Activated CD8-positive, alpha-beta T cell treated with anti-CD3 and anti-CD28 coated beads, Interleukin-2, amount 10 ng/mL, durations not matched to agents 7 days and 5 days (primary cell): ENCODE data around the gene STPG2. TPM values are rescaled to one million over a fixed set of nuclear protein-coding genes. Genes with fewer than 3 reads are reported as not detected.
"Not testable (repeated sequence)": the region's sequence is repeated elsewhere in the genome, so short reads cannot be mapped to it uniquely, and the experiment has no call there.

ENCODE experiments used
- ATAC-seq: fragments of 150-1000 bp; cut with Tn5 transposase; one replicate; pipeline ENCODE4 v1.10.0; 2021; ENCODE audit warnings: moderate library complexity
- CTCF ChIA-PET: fragments of 350-600 bp; sonication (Branson Sonifier 250); formaldehyde crosslinking; loops from one replicate; lab custom pipeline; 2021; ENCODE audit warnings: antibody characterized with exemption; lab: Charles Lee
- POLR2A ChIA-PET: fragments of 350-600 bp; sonication (Branson Sonifier 250); formaldehyde crosslinking; loops from one replicate; lab custom pipeline; 2021; ENCODE audit warnings: antibody characterized with exemption; lab: Charles Lee
- DNase-seq: peaks from one replicate; pipeline ENCODE4 v3.0.0-alpha.2; 2020
- H3K27ac Mint-ChIP-seq: one replicate; pipeline ENCODE4 v1.8.0; 2021; ENCODE audit warnings: mild to moderate bottlenecking, mixed read lengths
- H3K27me3 Mint-ChIP-seq: one replicate; pipeline ENCODE4 v1.8.0; 2021; ENCODE audit warnings: low read depth, mixed read lengths
- H3K36me3 Mint-ChIP-seq: one replicate; pipeline ENCODE4 v1.8.0; 2021; ENCODE audit warnings: low read depth, mixed read lengths
- H3K4me1 Mint-ChIP-seq: one replicate; pipeline ENCODE4 v1.8.0; 2021; ENCODE audit warnings: low read depth, mixed read lengths
- H3K4me3 Mint-ChIP-seq: one replicate; pipeline ENCODE4 v1.8.0; 2021; ENCODE audit warnings: mild to moderate bottlenecking, mixed read lengths
- H3K9me3 Mint-ChIP-seq: one replicate; pipeline ENCODE4 v1.8.0; 2022; ENCODE audit warnings: mixed read lengths; ENCODE audit not compliant: insufficient read depth
- total RNA-seq, 2 experiments: library from RNA; stranded (reverse); gene quantifications; one replicate each; pipeline ENCODE4 v1.2.3, GENCODE V29; 2021

The STPG2 gene
- total RNA-seq, 2 experiments from 2014 or later = not detected

- POLR2A ChIA-PET = no interaction called here
- DNase-seq = no peak
- Mint-ChIP-seq H3K4me3 (no peak overlapping the region), H3K36me3 (no peaks in the 10 kb centered on the region), H3K9me3 (no peaks in the 10 kb centered on the region), H3K4me1 (no peaks in the 10 kb centered on the region), H3K27me3 (no peaks in the 10 kb centered on the region), H3K27ac (no peak overlapping the region)
- CTCF ChIA-PET = no interaction called here
- no peak for ATAC-seq
Observed at GRCh38 chr4:97917115-97917514, 226.2 kb downstream of the STPG2 start.

- Mint-ChIP-seq H3K9me3 (peaks cover 7% of the 10 kb centered on the region), H3K27me3 (no peaks in the 10 kb centered on the region), H3K27ac (no peak overlapping the region), H3K36me3 (no peaks in the 10 kb centered on the region), H3K4me3 (no peak overlapping the region), H3K4me1 (no peaks in the 10 kb centered on the region)
- POLR2A ChIA-PET = no interaction called here
- no peak for DNase-seq
- CTCF ChIA-PET = no interaction called here
- no peak for ATAC-seq
Observed at GRCh38 chr4:97912156-97912555, 231.1 kb downstream of the STPG2 start.

- Mint-ChIP-seq H3K27me3 (no peaks in the 10 kb centered on the region), H3K9me3 (peaks cover 7% of the 10 kb centered on the region), H3K27ac (no peak overlapping the region), H3K4me3 (no peak overlapping the region), H3K4me1 (no peaks in the 10 kb centered on the region), H3K36me3 (no peaks in the 10 kb centered on the region)
- no peak for DNase-seq
- POLR2A ChIA-PET = no interaction called here
- no peak for ATAC-seq
- CTCF ChIA-PET = no interaction called here
Observed at GRCh38 chr4:97911236-97911906, 231.9 kb downstream of the STPG2 start.

GRCh38 chr4:97910005-97910404, 233.3 kb downstream of the STPG2 start:
- no peak for ATAC-seq
- Mint-ChIP-seq H3K36me3 (no peaks in the 10 kb centered on the region), H3K4me1 (no peaks in the 10 kb centered on the region), H3K9me3 (peaks cover 12% of the 10 kb centered on the region), H3K4me3 (no peak overlapping the region), H3K27ac (no peak overlapping the region), H3K27me3 (no peaks in the 10 kb centered on the region)
- CTCF ChIA-PET = no interaction called here
- POLR2A ChIA-PET = no interaction called here
- no peak for DNase-seq

GRCh38 chr4:97903436-97904189, 239.7 kb downstream of the STPG2 start:
- POLR2A ChIA-PET, H3K27ac Mint-ChIP-seq, ATAC-seq, H3K36me3 Mint-ChIP-seq, CTCF ChIA-PET, DNase-seq, H3K4me3 Mint-ChIP-seq, H3K27me3 Mint-ChIP-seq, H3K4me1 Mint-ChIP-seq: not testable (repeated sequence)
- peaks cover 12% of the 10 kb centered on the region for H3K9me3 Mint-ChIP-seq

- Mint-ChIP-seq H3K4me1 (no peaks in the 10 kb centered on the region), H3K9me3 (peaks cover 8% of the 10 kb centered on the region), H3K4me3 (no peak overlapping the region), H3K36me3 (no peaks in the 10 kb centered on the region), H3K27me3 (no peaks in the 10 kb centered on the region), H3K27ac (no peak overlapping the region)
- POLR2A ChIA-PET = no interaction called here
- ATAC-seq (no peak), DNase-seq (no peak)
- CTCF ChIA-PET = no interaction called here
Observed at GRCh38 chr4:97900229-97900628, 243.0 kb downstream of the STPG2 start.

- H3K27ac Mint-ChIP-seq = no peak overlapping the region
- ATAC-seq = no peak
- ChIA-PET POLR2A (no interaction called here), CTCF (no interaction called here)
- no peaks in the 10 kb centered on the region for H3K36me3 Mint-ChIP-seq
- no peak for DNase-seq
- no peak overlapping the region for H3K4me3 Mint-ChIP-seq
- no peaks in the 10 kb centered on the region for H3K9me3 Mint-ChIP-seq
- H3K4me1 Mint-ChIP-seq = no peaks in the 10 kb centered on the region
- H3K27me3 Mint-ChIP-seq = no peaks in the 10 kb centered on the region
Observed at GRCh38 chr4:97892592-97893266, 250.5 kb downstream of the STPG2 start.

- Mint-ChIP-seq H3K27ac (no peak overlapping the region), H3K4me1 (no peaks in the 10 kb centered on the region), H3K4me3 (no peak overlapping the region), H3K36me3 (no peaks in the 10 kb centered on the region), H3K9me3 (no peaks in the 10 kb centered on the region), H3K27me3 (no peaks in the 10 kb centered on the region)
- ATAC-seq (no peak), DNase-seq (no peak)
- POLR2A ChIA-PET = no interaction called here
- CTCF ChIA-PET = no interaction called here
Observed at GRCh38 chr4:97879942-97880341, 263.3 kb downstream of the STPG2 start.

- no peak for DNase-seq
- H3K4me3 Mint-ChIP-seq = no peak overlapping the region
- ChIA-PET CTCF (no interaction called here), POLR2A (no interaction called here)
- no peaks in the 10 kb centered on the region for H3K27me3 Mint-ChIP-seq
- H3K9me3 Mint-ChIP-seq = no peaks in the 10 kb centered on the region
- H3K4me1 Mint-ChIP-seq = no peaks in the 10 kb centered on the region
- no peak for ATAC-seq
- H3K27ac Mint-ChIP-seq = no peak overlapping the region
- H3K36me3 Mint-ChIP-seq = no peaks in the 10 kb centered on the region
Observed at GRCh38 chr4:97868097-97868496, 275.2 kb downstream of the STPG2 start.

- Mint-ChIP-seq H3K27ac (no peak overlapping the region), H3K36me3 (no peaks in the 10 kb centered on the region), H3K4me3 (no peak overlapping the region), H3K27me3 (no peaks in the 10 kb centered on the region), H3K9me3 (no peaks in the 10 kb centered on the region), H3K4me1 (no peaks in the 10 kb centered on the region)
- ChIA-PET CTCF (no interaction called here), POLR2A (no interaction called here)
- DNase-seq (no peak), ATAC-seq (no peak)
Observed at GRCh38 chr4:97867557-97868091, 275.7 kb downstream of the STPG2 start.

GRCh38 chr4:97866821-97867556, 276.3 kb downstream of the STPG2 start:
- POLR2A ChIA-PET = no interaction called here
- no peak overlapping the region for H3K4me3 Mint-ChIP-seq
- no peaks in the 10 kb centered on the region for H3K36me3 Mint-ChIP-seq
- H3K4me1 Mint-ChIP-seq = no peaks in the 10 kb centered on the region
- no peaks in the 10 kb centered on the region for H3K27me3 Mint-ChIP-seq
- no peaks in the 10 kb centered on the region for H3K9me3 Mint-ChIP-seq
- no peak overlapping the region for H3K27ac Mint-ChIP-seq
- CTCF ChIA-PET = no interaction called here
- DNase-seq (no peak), ATAC-seq (no peak)
